ENCODE measurements around the gene ABHD13.
"Not testable (repeated sequence)": the region's sequence is repeated elsewhere in the genome, so short reads cannot be mapped to it uniquely, and the experiment has no call there.

ABHD13 gene

GRCh38 chr13:108210551-108210950 lies 7.6 kb upstream of the ABHD13 start:
- TF ChIP-seq CTCF (IDR thresholded peaks at IDR 0.05; ENCODE audit: insufficient read depth, low read depth, low read length, missing control alignments) = no peak
- H3K4me3 ChIP-seq (ENCODE audit: low read length) = no peak overlapping the region
- DNase-seq (ENCODE audit: low read depth) = no peak

- DNase-seq (ENCODE audit: low read depth) = no peak
- H3K4me3 ChIP-seq (ENCODE audit: low read length) = no peak overlapping the region
- no peak for TF ChIP-seq CTCF (IDR thresholded peaks at IDR 0.05; ENCODE audit: insufficient read depth, low read depth, low read length, missing control alignments)
These were observed 5.3 kb upstream of the ABHD13 start for GRCh38 chr13:108212886-108213285.

- H3K4me3 ChIP-seq (ENCODE audit: low read length) = peak overlapping the region; percentile 51
- DNase-seq (ENCODE audit: low read depth) = peak; percentile 86
- no peak for TF ChIP-seq CTCF (IDR thresholded peaks at IDR 0.05; ENCODE audit: insufficient read depth, low read depth, low read length, missing control alignments)
These were observed 4.2 kb upstream of the ABHD13 start for GRCh38 chr13:108213946-108214345.

GRCh38 chr13:108214441-108215271 lies 3.5 kb upstream of the ABHD13 start:
- TF ChIP-seq CTCF (IDR thresholded peaks at IDR 0.05; ENCODE audit: insufficient read depth, low read depth, low read length, missing control alignments) = no peak
- DNase-seq (ENCODE audit: low read depth) = peak; percentile 38

GRCh38 chr13:108215436-108215835 lies 2.8 kb upstream of the ABHD13 start, which contains the start of gene LIG4:
Gene LIG4, minus strand, starts transcription at chr13:108215536. Its CDS starts 4,268 bp downstream, at chr13:108211268.
- TF ChIP-seq CTCF (IDR thresholded peaks at IDR 0.05; ENCODE audit: insufficient read depth, low read depth, low read length, missing control alignments) = no peak
- peak within 1 kb of the TSS; percentile 54 for H3K4me3 ChIP-seq (ENCODE audit: low read length)
- peak; percentile 92 for DNase-seq (ENCODE audit: low read depth)

More at GRCh38 chr13:108214441-108215271, 3.5 kb upstream of the ABHD13 start:
- H3K4me3 ChIP-seq (ENCODE audit: low read length) = peak overlapping the region; percentile 51

GRCh38 chr13:108217307-108218043 lies 717 bp upstream of the ABHD13 start:
- H3K4me3 ChIP-seq (ENCODE audit: low read length) = peak overlapping the region; percentile 78
- not testable (repeated sequence) for DNase-seq (ENCODE audit: low read depth)

GRCh38 chr13:108220041-108220440 lies 1.8 kb downstream of the ABHD13 start:
- H3K4me3 ChIP-seq (ENCODE audit: low read length) = peak overlapping the region; percentile 78
- peak; percentile 91 for DNase-seq (ENCODE audit: low read depth)

More at GRCh38 chr13:108220041-108220440, 1.8 kb downstream of the ABHD13 start:
- peak; percentile 49 for TF ChIP-seq CTCF (IDR thresholded peaks at IDR 0.05; ENCODE audit: insufficient read depth, low read depth, low read length, missing control alignments)
